Erythroblast (primary cell): Measurements from ENCODE around the gene SYCN.

ENCODE experiments used
- GATA1 ChIP-seq: IDR thresholded peaks from 2 replicates; pipeline ENCODE4 v1.6.1; 2011; ENCODE audit warnings: low read depth, mild to moderate bottlenecking, control low read depth, low read length, moderate library complexity
- POLR2A ChIP-seq: IDR thresholded peaks from 2 replicates; pipeline ENCODE4 v1.6.1; 2011; ENCODE audit warnings: mild to moderate bottlenecking, low read length

DNA sequence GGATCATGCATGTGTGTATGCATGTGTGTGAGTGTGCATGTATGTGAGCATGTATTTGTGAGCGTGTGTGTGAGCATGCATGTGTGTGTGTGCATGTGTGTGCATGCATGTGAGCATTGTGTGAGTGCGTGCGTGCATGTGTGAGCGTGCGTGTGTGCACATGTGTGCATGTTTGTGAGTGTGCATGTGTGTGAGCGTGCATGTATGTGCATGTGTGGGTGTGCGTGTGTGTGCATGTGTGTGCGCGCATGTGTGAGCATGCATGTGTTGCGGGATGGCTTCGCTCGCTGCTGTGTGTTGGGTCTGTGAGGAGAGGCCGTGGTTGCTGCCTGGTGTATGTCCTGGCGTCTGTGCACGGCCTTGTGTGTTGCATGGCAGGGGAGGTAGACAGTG, 46.1 kb downstream of the SYCN start:
- no peak for TF ChIP-seq POLR2A
- TF ChIP-seq GATA1, result no peak
